ENCODE measurements around the gene NPTXR.

DNA sequence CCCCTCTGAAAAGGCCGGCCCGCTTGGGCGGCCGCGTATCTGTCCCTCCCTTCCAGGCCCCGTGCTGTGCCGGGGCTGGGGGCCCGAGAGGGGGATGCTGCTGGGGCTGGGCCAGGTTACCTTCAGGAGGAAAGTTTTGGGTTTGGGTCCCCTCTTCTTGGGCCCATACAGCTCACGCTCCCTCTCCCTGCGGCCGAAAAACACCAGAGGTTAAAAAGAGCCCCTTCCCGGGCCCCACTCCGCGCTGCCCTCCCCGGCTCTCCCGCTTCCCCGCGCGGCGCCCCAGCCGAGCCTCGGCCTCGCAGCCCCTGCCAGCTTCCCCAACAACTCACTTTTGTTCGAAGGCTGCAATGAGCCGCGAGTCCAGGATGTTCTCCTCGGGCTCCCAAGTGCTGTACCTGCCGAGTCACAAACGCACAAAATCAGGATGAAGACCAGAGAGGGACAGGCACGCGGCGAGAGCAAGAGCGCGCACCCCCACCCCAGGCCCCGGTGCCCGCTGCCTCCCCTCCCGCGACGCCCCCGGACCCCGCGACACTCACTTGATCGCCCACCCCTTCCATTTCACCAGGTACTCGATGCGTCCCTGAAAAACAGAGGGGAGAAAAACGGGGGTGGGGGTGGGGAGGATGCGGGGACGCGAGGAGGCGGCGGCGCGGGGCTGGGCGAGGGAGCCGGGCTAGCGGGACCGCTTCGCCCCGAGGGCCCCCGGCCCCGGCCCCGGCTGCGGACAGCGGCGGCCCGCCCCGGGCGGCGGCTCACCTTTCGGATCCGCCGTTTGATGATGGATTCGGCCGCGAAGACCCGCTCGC lies 27.7 kb upstream of the NPTXR start:
- TF ChIP-seq, protein P1, sequence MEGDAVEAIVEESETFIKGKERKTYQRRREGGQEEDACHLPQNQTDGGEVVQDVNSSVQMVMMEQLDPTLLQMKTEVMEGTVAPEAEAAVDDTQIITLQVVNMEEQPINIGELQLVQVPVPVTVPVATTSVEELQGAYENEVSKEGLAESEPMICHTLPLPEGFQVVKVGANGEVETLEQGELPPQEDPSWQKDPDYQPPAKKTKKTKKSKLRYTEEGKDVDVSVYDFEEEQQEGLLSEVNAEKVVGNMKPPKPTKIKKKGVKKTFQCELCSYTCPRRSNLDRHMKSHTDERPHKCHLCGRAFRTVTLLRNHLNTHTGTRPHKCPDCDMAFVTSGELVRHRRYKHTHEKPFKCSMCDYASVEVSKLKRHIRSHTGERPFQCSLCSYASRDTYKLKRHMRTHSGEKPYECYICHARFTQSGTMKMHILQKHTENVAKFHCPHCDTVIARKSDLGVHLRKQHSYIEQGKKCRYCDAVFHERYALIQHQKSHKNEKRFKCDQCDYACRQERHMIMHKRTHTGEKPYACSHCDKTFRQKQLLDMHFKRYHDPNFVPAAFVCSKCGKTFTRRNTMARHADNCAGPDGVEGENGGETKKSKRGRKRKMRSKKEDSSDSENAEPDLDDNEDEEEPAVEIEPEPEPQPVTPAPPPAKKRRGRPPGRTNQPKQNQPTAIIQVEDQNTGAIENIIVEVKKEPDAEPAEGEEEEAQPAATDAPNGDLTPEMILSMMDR (IDR thresholded peaks at IDR 0.05) = no peak
- no peak for TF ChIP-seq POLR2A (IDR thresholded peaks at IDR 0.05)

Data from lower leg skin (tissue), 3 donors.